ENCODE results near the gene ELMO2. TPM values are rescaled to one million over a fixed set of nuclear protein-coding genes. Genes with fewer than 3 reads are reported as not detected.

Gene ELMO2
- polyA plus RNA-seq, 3 donors from 2014 or later: 50.7 to 107 (median 98.7) TPM

DNA sequence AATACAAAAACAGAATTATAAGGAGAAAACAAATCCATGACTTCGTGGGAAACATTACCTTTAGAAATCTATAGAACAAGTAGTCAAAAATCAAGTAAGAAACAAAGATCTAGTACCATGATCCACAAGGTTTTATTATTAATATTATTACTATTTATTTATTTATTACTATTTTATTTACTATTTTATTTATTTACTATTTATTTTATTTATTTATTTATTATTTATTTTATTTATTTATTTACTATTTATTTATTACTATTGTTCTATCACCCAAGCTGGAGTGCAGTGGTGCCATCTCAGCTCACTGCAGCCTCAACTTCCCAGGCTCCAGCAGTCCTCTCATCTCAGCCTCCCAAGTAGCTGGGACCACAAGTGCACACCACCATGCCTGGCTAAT lies 13.5 kb upstream of the ELMO2 start:
- Mint-ChIP-seq H3K4me3 (no peak overlapping the region), H3K36me3 (peaks cover 0 to 3% (median 0%) of the 10 kb centered on the region in 3 donors), H3K4me1 (no peaks in the 10 kb centered on the region), H3K27ac (no peak overlapping the region), H3K27me3 (ENCODE audit: low read depth in 3 of 3) (peaks cover 0 to 4% (median 1%) of the 10 kb centered on the region in 3 donors), H3K9me3 (no peaks in the 10 kb centered on the region)
- DNase-seq: no peak

DNA sequence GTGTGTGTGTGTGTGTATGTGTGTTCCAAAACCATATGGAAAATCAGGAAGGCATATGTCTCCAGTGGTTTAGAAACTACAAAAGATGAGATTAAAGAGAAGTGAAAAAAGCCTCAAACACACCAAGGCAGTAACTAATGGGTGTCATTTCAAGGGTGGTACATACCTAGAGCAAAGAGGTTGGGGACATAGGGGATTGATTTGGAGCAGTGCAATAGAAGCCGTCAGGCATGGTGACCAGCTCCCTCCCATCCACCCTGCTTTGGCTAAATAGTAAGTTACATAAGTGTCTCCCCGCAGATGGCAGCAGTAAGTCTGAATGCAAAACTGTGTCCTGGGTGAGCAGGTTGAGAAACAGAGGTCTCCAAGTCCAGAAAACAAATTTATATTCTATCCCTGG lies 10.4 kb upstream of the ELMO2 start:
- H3K4me1 Mint-ChIP-seq: no peaks in the 10 kb centered on the region
- H3K4me3 Mint-ChIP-seq: no peak overlapping the region

DNA sequence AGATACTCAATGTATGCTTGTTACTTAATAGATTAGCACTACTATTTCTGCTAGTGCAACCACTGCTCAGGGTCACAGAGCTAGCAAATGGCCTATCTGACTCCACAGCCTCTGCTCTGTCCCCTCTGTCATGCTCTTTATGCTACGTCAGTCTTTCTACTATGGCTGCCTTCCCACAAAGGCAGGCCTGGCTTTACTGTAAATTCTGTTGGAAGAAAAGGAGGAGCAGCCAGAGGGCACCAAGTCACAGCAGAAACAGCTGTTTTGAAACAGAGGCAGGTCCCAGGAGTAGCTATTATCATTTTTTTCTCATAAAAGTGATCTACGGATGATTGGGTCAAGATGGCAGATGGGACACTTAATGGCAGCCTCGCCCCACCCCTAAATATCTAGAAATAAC lies 10.0 kb upstream of the ELMO2 start:
- no peaks in the 10 kb centered on the region for H3K9me3 Mint-ChIP-seq
- H3K27me3 Mint-ChIP-seq (ENCODE audit: low read depth in 3 of 3): peaks cover 1 to 8% (median 7%) of the 10 kb centered on the region in 3 donors
- DNase-seq: no peak
- H3K4me3 Mint-ChIP-seq: no peak overlapping the region
- H3K27ac Mint-ChIP-seq: no peak overlapping the region
- no peaks in the 10 kb centered on the region for H3K4me1 Mint-ChIP-seq
- peaks cover 0 to 3% (median 0%) of the 10 kb centered on the region in 3 donors for H3K36me3 Mint-ChIP-seq

More for the DNA sequence above, 10.4 kb upstream of the ELMO2 start:
- Mint-ChIP-seq H3K27ac (no peak overlapping the region), H3K9me3 (no peaks in the 10 kb centered on the region), H3K36me3 (peaks cover 0 to 3% (median 0%) of the 10 kb centered on the region in 3 donors), H3K27me3 (ENCODE audit: low read depth in 3 of 3) (peaks cover 1 to 4% (median 4%) of the 10 kb centered on the region in 3 donors)
- no peak for DNase-seq

DNA sequence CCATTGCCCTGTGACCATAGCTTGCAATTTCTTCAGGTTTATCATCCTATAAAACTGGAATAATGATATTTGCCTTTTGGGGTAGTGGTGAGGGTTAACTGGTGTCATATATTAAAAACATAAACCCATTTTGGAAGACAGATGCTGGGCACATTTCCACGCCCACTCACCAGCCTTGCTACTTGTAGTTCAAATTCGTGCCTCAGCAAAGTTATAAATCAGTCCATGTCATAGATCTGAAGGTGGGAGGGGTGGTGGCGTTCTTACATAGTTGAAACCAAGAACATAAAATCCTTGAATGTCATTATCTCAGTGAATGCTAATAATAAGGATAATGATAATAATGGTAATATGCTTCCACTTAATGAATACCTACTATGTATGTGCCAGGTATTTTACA lies 9.4 kb upstream of the ELMO2 start:
- H3K27me3 Mint-ChIP-seq (ENCODE audit: low read depth in 3 of 3): peaks cover 4 to 14% (median 9%) of the 10 kb centered on the region in 3 donors
- no peak overlapping the region for H3K27ac Mint-ChIP-seq
- DNase-seq: no peak
- H3K4me1 Mint-ChIP-seq: peaks cover 4% of the 10 kb centered on the region in 2 donors
- no peak overlapping the region for H3K4me3 Mint-ChIP-seq
- peaks cover 0 to 3% (median 0%) of the 10 kb centered on the region in 3 donors for H3K36me3 Mint-ChIP-seq
- no peaks in the 10 kb centered on the region for H3K9me3 Mint-ChIP-seq

DNA sequence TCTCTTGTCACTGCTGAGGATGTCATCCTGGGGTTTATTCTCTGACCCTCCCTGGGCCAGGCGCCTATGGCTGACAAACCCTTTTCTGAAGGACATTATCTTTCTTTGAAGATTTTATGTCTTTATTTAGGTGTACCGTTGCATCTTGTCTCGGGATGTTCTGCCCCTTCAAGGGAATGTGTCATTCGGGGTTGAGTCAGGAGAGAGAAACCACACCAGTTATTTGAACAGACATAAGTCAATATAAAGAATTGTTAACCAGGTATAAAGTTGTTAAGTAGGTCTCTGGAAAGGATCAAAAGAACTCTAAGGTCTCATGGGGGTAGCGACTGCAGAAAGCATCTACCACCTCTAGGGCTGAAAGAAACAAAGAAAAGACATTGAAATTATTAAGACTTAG lies 8.2 kb upstream of the ELMO2 start:
- no peak overlapping the region for H3K4me3 Mint-ChIP-seq
- peaks cover 8 to 9% of the 10 kb centered on the region in 2 donors for H3K4me1 Mint-ChIP-seq
- H3K27me3 Mint-ChIP-seq (ENCODE audit: low read depth in 3 of 3): peaks cover 5 to 17% (median 11%) of the 10 kb centered on the region in 3 donors
- H3K9me3 Mint-ChIP-seq: no peaks in the 10 kb centered on the region
- H3K27ac Mint-ChIP-seq: no peak overlapping the region
- DNase-seq: no peak
- H3K36me3 Mint-ChIP-seq: peaks cover 0 to 3% (median 0%) of the 10 kb centered on the region in 3 donors

DNA sequence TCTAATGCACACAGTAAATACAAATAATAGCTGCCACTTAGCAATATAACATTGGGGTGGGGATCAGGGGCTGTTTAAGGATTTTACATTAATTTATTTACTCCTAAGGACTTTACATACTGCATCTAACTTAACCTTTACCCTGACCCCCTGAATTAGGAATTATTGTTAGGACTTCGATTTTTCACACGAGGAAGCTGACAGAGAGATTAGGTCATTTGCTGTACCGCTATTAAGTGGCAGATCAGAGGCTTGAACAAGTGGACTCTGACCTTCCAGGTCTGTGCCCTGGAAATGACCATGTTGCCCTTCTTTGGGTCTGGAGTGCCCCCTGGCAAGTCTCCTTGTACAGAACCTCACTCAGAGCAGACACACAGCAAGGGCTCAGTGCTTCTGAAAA lies 5.2 kb upstream of the ELMO2 start:
- peaks cover 27 to 31% of the 10 kb centered on the region in 2 donors for H3K4me1 Mint-ChIP-seq
- peak overlapping the region in 2 of 5 donors; percentile 3 to 46 for H3K4me3 Mint-ChIP-seq
- H3K9me3 Mint-ChIP-seq: no peaks in the 10 kb centered on the region
- peak overlapping the region in 1 of 6 donors; percentile 37 for H3K27ac Mint-ChIP-seq
- no peaks in the 10 kb centered on the region for H3K36me3 Mint-ChIP-seq
- peaks cover 9 to 17% (median 11%) of the 10 kb centered on the region in 3 donors for H3K27me3 Mint-ChIP-seq (ENCODE audit: low read depth in 3 of 3)
- no peak for DNase-seq

DNA sequence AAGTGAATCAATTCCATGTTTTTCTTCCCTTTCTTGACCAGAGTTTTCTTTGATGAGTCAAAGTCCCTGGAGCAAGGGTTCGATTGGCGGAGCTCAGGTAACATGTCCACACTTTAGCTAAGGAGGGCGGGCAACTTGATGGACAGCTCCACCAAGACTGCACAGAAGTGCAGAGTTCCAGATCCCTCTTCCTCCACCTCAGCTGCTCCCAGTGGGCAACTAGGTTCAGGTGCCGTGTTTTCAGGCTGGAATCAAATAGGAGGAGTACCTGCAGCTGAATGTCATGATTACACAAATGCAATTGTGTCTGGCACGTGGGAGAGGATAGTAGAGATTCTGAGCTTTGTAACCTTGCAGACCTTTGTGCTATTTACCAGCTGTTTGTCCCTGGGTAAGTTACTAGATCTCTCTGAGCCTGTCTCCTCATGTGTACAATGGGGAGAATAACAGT lies 1.9 kb upstream of the ELMO2 start:
- H3K27ac Mint-ChIP-seq: peak overlapping the region in 1 of 6 donors; percentile 91
- peaks cover 51 to 59% of the 10 kb centered on the region in 2 donors for H3K4me1 Mint-ChIP-seq
- no peak for DNase-seq
- H3K27me3 Mint-ChIP-seq (ENCODE audit: low read depth in 3 of 3): peaks cover 7 to 17% (median 16%) of the 10 kb centered on the region in 3 donors
- H3K4me3 Mint-ChIP-seq: no peak overlapping the region
- H3K9me3 Mint-ChIP-seq: no peaks in the 10 kb centered on the region
- peaks cover 0 to 2% (median 0%) of the 10 kb centered on the region in 3 donors for H3K36me3 Mint-ChIP-seq

DNA sequence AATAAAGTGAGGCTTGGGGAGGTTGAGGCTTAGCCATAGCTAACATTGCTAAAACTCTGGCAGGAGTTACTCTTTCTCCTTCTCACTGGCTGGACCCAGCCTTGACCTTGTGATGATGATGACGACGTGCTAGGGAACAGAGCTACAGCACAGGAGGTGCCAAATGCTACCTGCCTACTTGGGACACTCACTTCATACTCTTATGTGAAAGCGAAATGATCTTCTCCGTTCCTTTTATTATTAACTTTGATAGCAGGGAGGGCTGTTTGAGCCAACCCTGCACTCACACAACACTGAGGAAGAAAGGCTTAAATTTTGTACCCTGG lies 1.2 kb upstream of the ELMO2 start:
- Mint-ChIP-seq H3K27ac (peak overlapping the region; percentile 91 to 98 (median 96)), H3K4me3 (peak overlapping the region; percentile 88 to 99 (median 95)), H3K4me1 (peaks cover 57 to 66% of the 10 kb centered on the region in 2 donors), H3K27me3 (ENCODE audit: low read depth in 3 of 3) (peaks cover 7 to 16% (median 15%) of the 10 kb centered on the region in 3 donors), H3K36me3 (peaks cover 0 to 2% (median 0%) of the 10 kb centered on the region in 3 donors), H3K9me3 (no peaks in the 10 kb centered on the region)
- no peak for DNase-seq

DNA sequence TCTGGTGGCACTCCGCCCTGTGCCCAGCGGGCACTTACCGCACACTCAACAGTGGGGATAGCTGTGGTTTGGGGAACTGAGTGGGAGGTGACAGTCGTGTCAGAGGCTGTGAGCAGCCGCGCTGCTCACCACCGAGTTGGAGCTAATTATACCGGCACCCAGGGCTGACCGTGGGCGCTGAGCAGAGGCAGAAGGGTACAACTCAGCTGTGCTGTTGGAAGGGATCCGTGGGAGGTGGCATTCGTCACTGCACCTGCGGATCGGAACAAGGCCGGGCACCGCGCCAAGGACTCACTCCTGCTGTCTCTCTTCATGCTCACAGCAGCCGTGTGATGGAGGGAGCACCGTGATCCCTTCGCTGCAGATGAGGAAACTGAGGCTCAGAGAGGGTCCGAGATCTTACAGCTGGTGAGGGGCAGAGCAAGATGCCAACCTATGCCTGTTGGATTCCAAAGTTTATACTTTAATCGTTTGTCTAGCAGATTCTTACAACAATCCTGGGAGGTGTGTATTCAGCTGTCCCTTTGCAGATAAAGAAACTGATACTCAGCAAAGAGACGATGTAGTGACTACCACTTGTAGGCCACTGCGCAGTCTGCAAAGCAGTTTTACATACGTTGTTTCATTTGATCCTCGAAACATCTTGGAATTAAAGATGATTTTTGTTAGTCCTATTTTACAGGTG lies 713 bp upstream of the ELMO2 start:
- peaks cover 7 to 17% (median 16%) of the 10 kb centered on the region in 3 donors for H3K27me3 Mint-ChIP-seq (ENCODE audit: low read depth in 3 of 3)
- H3K9me3 Mint-ChIP-seq: no peaks in the 10 kb centered on the region
- peaks cover 0 to 2% (median 0%) of the 10 kb centered on the region in 3 donors for H3K36me3 Mint-ChIP-seq
- DNase-seq: no peak
- peak overlapping the region; percentile 88 to 99 (median 95) for H3K4me3 Mint-ChIP-seq
- H3K4me1 Mint-ChIP-seq: peaks cover 62 to 71% of the 10 kb centered on the region in 2 donors
- peak overlapping the region; percentile 91 to 98 (median 96) for H3K27ac Mint-ChIP-seq

DNA sequence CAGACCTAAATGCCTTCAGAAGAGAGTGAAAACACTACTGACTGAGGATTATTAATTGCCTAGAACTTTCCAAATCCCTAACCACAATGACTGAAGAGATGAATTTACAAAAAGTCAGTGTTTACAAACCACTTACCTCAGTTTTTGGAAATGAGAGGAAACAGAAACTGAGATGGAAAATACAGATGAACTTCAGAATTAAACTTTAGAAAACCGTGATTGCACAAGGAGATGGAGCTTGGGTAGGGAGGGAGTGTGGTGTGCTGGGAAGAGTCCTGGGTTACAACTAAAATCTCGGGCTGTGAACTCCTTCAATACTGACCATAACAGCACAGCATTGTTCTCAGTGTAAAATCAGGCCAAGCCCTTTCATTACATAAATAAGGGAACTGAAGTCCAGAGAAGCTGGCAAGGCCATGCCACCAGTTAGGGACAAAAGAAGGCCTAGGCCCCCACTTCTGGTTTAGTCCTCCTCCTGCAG lies 4.0 kb downstream of the ELMO2 start:
- H3K36me3 Mint-ChIP-seq: peaks cover 0 to 3% (median 2%) of the 10 kb centered on the region in 3 donors
- peak overlapping the region; percentile 86 to 96 (median 90) for H3K27ac Mint-ChIP-seq
- peaks cover 2 to 9% (median 6%) of the 10 kb centered on the region in 3 donors for H3K27me3 Mint-ChIP-seq (ENCODE audit: low read depth in 3 of 3)
- H3K9me3 Mint-ChIP-seq: no peaks in the 10 kb centered on the region
- peak overlapping the region; percentile 62 to 87 (median 82) for H3K4me3 Mint-ChIP-seq
- peaks cover 83 to 89% of the 10 kb centered on the region in 2 donors for H3K4me1 Mint-ChIP-seq
- no peak for DNase-seq

DNA sequence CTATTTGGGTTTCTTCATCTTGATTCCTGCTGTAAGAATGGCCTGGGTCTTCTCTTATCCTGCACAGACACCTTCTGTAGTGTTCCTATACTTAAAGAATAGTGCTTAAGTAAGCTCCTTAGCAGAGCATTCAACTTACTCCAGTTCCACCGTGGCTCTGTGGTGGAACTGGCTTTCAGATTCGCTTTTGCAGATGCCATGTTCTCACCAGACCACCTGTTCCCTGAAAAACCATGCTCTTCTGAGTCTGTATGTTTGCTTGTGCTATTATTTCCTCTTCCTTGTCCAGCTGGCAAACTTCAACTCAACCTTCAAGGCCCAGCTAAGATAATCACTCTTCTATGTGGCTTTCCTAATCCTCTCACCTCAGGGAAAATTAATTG lies 4.9 kb downstream of the ELMO2 start:
- Mint-ChIP-seq H3K4me1 (peaks cover 79 to 89% of the 10 kb centered on the region in 2 donors), H3K36me3 (peaks cover 2 to 10% (median 5%) of the 10 kb centered on the region in 3 donors), H3K4me3 (peak overlapping the region; percentile 78 to 88 (median 82)), H3K9me3 (no peaks in the 10 kb centered on the region), H3K27ac (peak overlapping the region; percentile 86 to 96 (median 90)), H3K27me3 (ENCODE audit: low read depth in 3 of 3) (peaks cover 2 to 6% (median 3%) of the 10 kb centered on the region in 3 donors)
- DNase-seq: no peak

DNA sequence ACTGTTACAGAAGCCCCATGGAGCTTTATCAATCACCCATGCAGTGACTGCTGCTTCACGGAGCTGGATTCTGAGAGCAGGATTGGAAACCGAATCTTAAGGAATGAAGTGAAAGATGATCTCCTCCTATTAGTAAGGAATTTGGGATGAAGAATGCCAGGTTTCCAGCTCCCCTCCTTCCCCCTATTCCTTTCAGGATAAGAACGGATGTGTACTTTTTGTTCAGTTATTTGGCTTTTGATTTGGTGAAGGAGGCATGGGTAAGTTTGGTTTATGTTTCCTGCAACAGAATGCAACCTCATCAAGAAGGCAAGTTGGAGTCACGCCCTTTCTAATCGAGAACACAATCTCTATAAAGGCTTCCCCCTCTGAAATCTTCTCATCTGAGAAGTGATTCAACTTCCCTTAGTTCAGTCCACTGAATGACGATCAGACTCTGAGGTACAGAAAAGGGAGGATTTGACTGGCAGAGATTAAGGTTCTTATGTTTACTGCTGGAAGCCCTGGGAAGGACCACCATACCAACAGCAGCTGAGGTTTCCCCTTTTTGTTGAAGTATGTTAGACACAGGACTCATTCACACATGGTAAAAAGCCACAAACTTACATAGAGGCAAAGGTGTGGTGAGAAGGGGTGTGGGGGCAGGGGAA lies 5.5 kb downstream of the ELMO2 start:
- Mint-ChIP-seq H3K4me3 (peak overlapping the region; percentile 78 to 88 (median 82)), H3K27ac (peak overlapping the region; percentile 86 to 96 (median 90)), H3K9me3 (no peaks in the 10 kb centered on the region), H3K36me3 (peaks cover 2 to 10% (median 5%) of the 10 kb centered on the region in 3 donors), H3K4me1 (peaks cover 81 to 93% of the 10 kb centered on the region in 2 donors), H3K27me3 (ENCODE audit: low read depth in 3 of 3) (peaks cover 0 to 6% (median 2%) of the 10 kb centered on the region in 3 donors)
- peak; percentile 59 to 71 (median 66) for DNase-seq

DNA sequence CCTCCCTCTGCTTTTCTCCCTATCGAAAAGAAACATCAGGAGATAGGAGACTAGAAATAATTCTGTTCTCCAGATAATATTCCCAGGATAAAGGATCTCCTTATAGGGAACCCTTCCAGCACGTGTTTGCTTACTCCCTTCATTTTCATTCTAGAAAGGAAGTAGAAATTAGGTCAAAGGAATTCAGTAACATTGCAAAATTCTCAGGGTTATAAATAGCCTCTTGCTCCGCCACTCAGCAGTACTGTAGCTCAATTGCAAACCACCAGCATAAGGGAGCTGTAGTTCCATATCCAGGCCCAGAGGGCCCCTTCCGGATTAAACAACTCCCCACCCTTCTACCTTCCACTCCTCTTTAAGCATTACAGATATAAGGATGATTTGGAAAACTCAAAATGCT lies 6.2 kb downstream of the ELMO2 start:
- Mint-ChIP-seq H3K4me3 (peak overlapping the region; percentile 78 to 88 (median 82)), H3K27me3 (ENCODE audit: low read depth in 3 of 3) (peaks cover 0 to 6% (median 2%) of the 10 kb centered on the region in 3 donors), H3K4me1 (peaks cover 81 to 94% of the 10 kb centered on the region in 2 donors), H3K9me3 (no peaks in the 10 kb centered on the region), H3K27ac (peak overlapping the region; percentile 86 to 96 (median 90)), H3K36me3 (peaks cover 2 to 10% (median 8%) of the 10 kb centered on the region in 3 donors)
- DNase-seq: no peak

DNA sequence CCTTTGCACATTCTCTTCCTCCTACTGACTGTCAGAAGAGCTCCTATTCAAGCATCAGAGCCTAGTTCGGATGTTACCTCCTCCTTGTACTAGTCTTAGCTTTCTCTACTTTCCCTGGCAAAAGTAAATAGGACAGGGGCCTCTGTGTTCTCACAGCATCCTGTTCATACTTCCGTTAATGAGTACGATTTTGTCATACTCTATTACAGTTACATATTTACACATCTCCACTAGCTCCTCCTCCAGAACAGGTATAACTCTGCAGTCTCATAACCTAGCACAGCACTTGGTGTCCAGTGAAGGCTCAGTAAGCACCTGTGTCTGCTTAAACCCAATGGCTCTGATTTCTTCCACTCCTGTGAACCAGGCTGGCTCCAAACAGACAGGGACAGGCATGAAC lies 7.0 kb downstream of the ELMO2 start:
- no peak for DNase-seq
- Mint-ChIP-seq H3K27ac (peak overlapping the region; percentile 85 to 96 (median 93)), H3K9me3 (no peaks in the 10 kb centered on the region), H3K27me3 (ENCODE audit: low read depth in 3 of 3) (peaks cover 0 to 6% (median 2%) of the 10 kb centered on the region in 3 donors), H3K4me1 (peaks cover 79 to 94% of the 10 kb centered on the region in 2 donors), H3K36me3 (peaks cover 0 to 11% (median 10%) of the 10 kb centered on the region in 3 donors), H3K4me3 (peak overlapping the region; percentile 56 to 83 (median 67))
